DOHH2 (cell line): ENCODE data around the gene EMILIN3.

Experiments
- CTCF ChIP-seq: fragments of 200-600 bp; sonication (generic); IDR thresholded peaks from one replicate; pipeline ENCODE4 v1.5.1; 2014; ENCODE audit warnings: antibody characterized with exemption, mild to moderate bottlenecking, low read depth, low read length; ENCODE audit not compliant: poor library complexity, severe bottlenecking
- EZH2phosphoT487 ChIP-seq: fragments of 200-600 bp; sonication (generic); IDR thresholded peaks from 2 replicates; pipeline ENCODE4 v1.6.1; 2017; ENCODE audit warnings: borderline replicate concordance, mild to moderate bottlenecking, antibody characterized with exemption, low read length, moderate library complexity, mixed read lengths

GRCh38 chr20:41387444-41387851 is 20.8 kb upstream of the EMILIN3 start:
- TF ChIP-seq CTCF (no peak), EZH2phosphoT487 (no peak)
